GM11168 (cell line): Measurements from ENCODE around the gene FLAD1.

ENCODE experiments used
- in situ Hi-C: fragments of 300-500 bp; cut with MboI; formaldehyde crosslinking; loops from one replicate; pipeline ENCODE4 v1.12.0; 2022; ENCODE audit warnings: low sequenced_read_pairs; ENCODE audit not compliant: unreplicated experiment

FLAD1 gene

DNA sequence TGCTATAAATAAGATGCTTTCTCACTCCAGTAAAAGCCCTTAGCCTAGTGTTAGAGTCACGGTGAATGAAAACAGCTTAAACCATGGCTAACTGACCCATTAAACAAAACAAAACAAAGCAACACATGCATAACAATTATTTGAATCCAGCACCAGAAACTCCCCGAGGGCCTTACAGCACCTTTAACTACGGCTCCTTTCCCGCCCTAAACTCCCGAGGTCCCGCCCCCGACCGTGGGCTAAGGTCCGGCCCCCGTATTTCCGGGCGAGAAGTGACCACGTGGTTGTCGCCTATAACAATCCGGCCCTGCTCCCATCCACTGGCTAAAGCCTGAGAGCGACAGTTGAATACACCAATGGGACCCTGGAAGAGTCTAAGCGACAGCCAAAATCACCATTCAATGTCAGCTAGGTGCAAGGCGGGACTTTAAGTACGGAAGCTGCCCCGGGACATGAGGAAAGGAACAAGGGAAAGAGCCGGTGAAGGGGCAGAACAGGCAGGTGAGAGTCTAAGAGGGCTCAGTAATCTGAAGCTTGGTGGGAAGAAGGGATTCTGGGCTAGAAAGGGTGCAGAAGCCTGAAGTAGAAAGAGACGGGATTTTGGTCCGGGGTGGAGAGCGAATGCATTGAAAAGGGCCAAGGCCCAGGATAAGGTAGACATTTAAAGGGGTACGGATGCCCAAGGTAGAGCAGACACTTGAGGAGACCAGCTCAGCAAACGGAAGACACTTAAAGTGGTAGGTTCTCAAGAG, at the start of gene FLAD1:
FLAD1 (plus strand) TSS at position 448 of the 752 bp plus-strand sequence. CDS start 351 bp downstream, outside the sequence.
- in situ Hi-C loops = no loop called here

DNA sequence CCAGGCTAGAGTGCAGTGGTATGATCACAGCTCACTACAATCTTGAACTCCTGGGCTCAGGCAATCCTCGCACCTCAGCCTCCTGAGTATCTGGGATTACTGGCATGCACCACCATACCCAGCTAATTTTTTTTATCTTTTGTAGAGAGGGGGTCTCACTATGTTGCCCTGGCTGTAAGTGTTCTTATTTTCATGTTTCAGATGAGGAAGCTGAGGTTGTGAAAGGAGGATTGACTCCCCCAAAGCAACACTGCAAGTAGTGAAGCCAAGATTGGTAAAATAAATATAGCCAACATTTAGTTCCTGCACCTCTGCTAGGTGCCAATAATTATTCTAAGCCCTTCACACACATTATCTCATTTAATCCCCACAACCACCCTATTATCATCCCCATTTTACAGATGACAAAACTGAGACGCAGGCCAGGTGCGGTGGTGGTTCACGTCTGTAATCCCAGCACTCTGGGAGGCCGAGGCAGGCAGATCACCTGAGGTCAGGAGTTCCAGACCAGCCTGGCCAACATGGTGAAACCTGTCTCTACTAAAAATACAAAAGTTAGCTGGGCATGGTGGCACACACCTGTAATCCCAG, 48.7 kb upstream of the FLAD1 start:
- in situ Hi-C loops = no loop called here

- in situ Hi-C loops = no loop called here
Measured at GRCh38 chr1:154935749-154936554, 47.2 kb upstream of the FLAD1 start.

DNA sequence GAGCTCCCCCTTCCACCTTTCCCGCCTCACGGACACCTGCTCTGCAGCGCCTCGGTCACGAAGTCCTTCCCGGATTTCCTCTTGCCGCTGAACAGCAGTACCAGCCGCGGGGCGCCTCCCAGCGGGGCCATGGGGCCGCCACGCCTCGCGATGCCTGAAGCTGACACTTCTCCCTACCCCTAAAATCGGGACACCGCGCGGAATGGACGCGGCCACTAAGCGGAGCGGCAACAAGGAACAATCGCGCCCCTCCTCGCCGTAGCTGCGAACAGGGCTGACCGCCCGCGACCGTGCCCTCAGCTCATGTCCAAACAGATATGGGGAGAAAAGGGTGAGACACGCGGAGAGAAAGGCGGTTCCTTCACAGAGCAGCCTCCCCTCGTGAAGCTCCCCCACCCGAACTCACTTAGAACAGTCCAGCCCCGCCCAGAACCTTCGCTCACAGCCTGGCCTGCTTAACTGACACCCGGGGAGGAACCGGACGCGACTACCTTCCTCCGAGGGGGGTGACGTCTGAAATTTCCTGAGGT, 46.5 kb upstream of the FLAD1 start, which contains the start of gene PMVK:
PMVK (minus strand) TSS at position 165 of the 530 bp plus-strand sequence; CDS start at position 131, 34 bp downstream.
- in situ Hi-C loops = no loop called here

DNA sequence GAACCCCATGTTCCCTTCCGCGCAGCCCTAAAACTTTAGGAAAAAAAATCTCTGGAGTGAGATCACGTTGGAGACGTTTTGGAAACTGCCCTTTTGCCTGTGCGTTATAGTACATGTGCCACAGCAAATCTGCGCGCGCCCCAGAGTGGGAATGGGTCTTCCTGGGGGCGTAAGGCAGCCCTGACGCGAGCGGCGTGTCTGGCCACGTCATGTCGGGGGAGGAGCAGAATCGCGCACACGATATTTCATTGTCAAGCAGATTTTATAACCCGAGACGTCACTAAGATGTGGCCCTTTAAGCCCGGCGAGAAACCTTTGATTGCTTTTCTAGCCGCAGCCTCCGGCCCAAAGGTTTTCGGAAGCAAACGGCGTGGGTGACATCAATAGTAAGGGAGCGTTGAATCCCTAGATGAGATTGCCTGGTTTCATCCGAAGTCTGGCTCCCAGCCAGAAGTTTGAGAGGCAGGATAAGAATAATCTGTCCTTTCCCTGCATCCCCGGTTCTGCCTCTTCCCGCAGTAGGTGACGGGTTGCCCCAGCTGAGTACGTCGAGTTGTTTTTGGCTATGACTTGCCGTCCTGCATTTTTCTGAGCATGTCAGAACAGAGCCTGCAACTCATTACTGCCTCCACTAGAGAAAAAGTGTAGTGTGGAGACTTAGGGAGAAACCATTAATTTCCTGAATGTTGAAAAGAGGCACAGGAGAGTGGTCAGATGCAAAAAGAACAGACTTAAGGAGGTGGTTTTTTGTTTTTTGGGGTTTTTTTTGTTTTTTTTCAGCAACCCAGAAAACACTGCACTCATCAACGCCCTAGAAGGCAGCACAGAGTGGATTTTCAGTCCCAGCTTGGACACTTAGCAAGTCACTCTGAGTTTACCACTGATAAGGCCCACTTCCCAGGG, 45.8 kb upstream of the FLAD1 start:
- in situ Hi-C loops = no loop called here

DNA sequence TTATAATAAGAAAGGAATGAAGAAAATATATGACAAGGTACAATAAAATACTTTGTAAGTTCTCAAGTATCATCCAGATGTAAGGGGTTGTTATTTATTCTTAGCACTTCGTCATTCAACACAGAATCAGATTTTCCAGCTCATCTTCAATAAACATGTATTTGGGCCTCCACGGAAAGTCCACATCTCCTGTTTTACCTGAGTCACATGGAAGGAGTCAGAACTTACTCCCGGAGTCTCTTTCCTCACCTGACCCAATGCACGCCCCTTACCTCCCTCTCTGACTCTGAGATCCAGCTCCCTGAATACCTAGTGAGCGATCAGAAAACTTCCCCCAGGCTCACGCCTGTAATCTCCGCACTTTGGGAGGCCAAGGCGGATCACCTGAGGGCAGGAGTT, 45.2 kb upstream of the FLAD1 start:
- in situ Hi-C loops = no loop called here

DNA sequence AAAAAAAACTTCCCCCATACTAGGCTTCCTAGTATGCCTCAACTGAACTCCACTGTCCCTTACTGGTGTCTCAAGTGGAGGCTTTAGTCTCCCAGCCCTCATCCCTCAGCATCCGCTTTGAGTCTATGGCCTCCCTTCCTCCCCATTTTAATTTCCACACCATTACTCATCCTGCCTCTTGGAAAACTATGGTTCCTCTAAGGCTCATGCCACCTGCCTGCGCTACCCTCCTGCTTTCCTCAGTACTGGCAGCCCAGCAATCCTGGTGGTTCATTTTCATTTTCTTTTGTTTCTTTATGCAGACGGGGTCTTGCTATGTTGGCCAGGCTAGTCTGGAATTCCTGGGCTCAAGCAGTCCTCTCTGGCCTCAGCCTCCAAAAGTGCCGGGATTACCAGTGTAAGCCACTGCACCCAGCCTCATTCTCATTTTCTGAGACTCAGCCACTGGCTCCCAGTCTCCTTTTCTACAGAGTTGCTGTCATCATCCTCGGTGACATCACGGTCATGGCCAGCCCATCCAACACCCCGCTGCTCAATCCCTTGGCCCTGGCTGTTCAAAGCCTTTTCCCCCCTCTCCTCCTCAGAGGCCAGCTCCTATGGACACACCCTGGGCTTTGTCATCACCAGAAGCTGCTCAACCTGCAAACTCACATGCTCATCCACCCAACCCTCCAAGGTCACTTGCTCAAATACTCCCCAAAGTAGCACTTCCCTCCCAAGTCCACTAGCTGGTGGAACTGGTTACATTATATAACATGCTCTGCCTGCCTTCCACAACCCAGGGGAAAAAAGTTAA, 44.3 kb upstream of the FLAD1 start:
- in situ Hi-C loops = no loop called here

- in situ Hi-C loops = no loop called here
Measured at GRCh38 chr1:154940213-154940560, 43.0 kb upstream of the FLAD1 start.

DNA sequence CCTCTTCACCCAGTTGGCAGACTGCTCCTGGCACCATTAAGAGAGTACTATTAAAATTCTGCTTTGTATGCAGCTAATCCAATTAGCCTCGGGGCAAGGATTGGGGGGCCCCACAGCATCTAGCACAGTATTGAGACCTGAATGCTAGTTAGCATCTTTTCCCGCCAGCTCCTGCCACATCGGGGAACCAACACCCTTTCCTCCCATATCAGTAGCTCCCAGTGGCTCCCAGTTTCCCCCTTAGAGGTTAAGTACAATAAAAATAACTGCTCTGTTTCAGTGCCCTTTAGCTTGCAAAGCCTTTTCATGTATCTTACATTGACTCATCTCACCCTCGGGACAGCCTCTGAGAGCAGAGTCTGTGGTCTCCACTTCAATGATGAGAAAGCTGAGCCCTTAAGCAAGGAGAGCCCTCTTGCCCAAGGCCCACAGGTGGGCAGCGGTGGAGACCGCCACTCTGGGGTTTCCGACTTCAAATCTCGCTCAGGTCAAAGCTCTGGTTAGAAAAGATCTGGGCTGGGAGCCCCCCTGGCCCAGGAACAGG, 42.4 kb upstream of the FLAD1 start:
- in situ Hi-C loops = no loop called here

DNA sequence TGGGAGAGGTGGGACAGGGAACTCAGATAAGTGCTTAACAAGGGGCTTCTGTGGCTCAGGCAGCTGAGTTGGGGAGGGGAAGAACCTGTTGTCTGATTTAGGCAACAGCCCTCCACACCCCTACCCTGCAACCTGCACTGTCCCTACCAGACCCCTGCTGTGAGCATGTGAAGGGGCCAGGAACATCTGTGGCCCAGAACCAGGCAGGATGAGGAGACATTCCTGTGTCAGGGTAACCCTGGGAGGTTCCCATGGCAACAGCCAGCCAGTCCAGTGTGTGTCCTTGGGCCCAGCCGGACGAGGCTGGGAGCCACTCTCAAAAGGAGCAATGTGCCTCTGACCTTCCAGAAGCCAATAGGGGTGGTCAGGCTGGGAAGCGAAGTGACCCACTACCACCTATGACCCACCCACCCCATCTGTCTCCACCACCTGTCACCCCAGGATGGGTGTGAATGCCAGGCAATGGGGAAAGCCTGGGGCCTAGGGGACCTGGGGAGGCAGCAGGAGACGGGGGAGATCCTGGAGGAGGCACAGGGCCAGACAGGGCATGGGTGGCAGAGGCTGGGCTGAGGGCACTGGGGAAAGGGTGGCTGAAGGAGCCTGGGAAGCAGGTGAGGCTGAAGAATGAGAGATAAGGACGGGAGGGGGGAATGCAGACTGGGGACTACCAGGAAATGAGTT, 41.7 kb upstream of the FLAD1 start:
- in situ Hi-C loops = no loop called here

DNA sequence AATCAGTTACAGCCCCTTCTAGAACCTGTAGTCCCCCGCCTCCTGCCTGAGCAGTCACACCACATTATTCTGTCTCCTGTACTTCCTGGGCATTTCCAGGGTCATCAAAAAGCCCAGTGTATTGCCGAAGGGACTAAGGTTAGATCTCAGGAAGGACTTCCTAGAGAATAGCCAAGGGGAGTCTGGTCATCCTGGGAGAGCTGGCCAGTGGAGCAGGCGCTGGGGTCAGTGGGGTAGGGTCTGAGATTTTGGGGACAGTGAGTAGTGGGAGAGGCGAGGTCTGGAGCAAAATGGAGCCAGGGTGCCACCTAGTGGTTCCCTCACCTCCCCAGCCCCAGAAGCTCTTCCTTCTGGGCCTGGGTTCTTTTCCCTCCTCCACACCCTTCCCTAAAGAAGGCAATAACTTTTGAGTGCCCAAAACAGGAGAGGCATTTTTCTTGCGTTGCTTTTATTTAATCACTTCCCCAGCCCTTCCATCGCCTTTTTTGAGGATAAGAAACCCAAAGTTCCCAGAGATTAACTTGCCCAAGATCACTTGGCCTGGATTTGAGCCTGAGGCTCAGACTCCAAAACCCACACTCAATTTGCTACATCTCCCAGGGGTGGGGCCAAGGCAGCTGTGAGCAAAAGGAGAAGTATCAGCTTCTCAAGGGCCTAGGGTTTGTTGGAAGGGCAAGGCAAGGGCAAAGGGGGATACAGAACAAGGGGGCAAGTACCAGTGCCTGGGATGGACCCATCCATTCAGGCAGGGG, 39.3 kb upstream of the FLAD1 start:
- in situ Hi-C loops = no loop called here

GRCh38 chr1:154944401-154945159, 38.6 kb upstream of the FLAD1 start:
- in situ Hi-C loops = no loop called here

GRCh38 chr1:154945160-154945961, 37.8 kb upstream of the FLAD1 start:
- in situ Hi-C loops = no loop called here

- in situ Hi-C loops = no loop called here
Measured at GRCh38 chr1:154945962-154946850, 36.9 kb upstream of the FLAD1 start.

- in situ Hi-C loops = no loop called here
Measured at GRCh38 chr1:154948079-154948478, 35.1 kb upstream of the FLAD1 start.
